ENCODE measurements around the gene C17orf78.
A peak's percentile ranks its signal among the peaks of the same experiment; 100 is the strongest.

C17orf78 gene

DNA sequence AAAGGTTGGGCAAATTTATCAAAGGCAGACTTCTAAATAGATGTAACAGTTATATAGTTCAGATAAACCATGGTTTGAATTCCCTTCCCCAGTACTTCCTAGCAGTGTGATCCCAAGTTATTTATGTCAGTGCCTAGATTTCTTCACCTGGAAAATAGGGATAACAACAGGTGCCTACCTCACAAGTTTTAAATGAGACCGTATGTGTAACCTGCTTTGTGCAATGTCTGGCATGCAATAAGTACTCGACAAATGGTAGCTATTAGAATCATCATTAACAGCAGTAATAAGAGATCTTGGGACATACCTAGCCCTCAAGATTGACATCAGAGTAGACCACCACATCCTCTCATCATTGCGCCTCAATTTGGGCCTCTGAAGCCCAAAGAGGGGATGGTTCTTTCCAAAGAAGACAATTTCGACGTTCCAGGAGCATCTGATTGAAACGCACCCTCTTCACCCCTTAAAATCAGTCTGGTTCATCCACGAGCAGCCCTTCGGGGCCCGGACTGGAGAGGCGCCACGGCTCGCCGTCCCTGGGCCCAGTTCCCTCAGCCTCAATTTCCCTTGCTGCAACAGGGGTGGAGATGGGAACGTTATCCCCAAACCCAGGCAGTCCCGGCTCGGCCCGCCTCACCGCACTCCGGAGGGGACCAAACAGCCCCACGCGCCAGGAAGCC, 30.3 kb downstream of the C17orf78 start (continued):
- TF ChIP-seq, protein P1, sequence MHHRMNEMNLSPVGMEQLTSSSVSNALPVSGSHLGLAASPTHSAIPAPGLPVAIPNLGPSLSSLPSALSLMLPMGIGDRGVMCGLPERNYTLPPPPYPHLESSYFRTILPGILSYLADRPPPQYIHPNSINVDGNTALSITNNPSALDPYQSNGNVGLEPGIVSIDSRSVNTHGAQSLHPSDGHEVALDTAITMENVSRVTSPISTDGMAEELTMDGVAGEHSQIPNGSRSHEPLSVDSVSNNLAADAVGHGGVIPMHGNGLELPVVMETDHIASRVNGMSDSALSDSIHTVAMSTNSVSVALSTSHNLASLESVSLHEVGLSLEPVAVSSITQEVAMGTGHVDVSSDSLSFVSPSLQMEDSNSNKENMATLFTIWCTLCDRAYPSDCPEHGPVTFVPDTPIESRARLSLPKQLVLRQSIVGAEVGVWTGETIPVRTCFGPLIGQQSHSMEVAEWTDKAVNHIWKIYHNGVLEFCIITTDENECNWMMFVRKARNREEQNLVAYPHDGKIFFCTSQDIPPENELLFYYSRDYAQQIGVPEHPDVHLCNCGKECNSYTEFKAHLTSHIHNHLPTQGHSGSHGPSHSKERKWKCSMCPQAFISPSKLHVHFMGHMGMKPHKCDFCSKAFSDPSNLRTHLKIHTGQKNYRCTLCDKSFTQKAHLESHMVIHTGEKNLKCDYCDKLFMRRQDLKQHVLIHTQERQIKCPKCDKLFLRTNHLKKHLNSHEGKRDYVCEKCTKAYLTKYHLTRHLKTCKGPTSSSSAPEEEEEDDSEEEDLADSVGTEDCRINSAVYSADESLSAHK (tag by site-specific recombination; IDR thresholded peaks at IDR 0.05), result no peak
- TF ChIP-seq, protein P2, sequence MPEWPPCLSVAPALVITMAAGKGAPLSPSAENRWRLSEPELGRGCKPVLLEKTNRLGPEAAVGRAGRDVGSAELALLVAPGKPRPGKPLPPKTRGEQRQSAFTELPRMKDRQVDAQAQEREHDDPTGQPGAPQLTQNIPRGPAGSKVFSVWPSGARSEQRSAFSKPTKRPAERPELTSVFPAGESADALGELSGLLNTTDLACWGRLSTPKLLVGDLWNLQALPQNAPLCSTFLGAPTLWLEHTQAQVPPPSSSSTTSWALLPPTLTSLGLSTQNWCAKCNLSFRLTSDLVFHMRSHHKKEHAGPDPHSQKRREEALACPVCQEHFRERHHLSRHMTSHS (tag by site-specific recombination; IDR thresholded peaks at IDR 0.05), result no peak
- TF ChIP-seq ZNF146 (tag by site-specific recombination; IDR thresholded peaks at IDR 0.05), result no peak
- peak; percentile 67 for TF ChIP-seq ZBTB20 (tag by site-specific recombination; IDR thresholded peaks at IDR 0.05)
- TF ChIP-seq, protein P3, sequence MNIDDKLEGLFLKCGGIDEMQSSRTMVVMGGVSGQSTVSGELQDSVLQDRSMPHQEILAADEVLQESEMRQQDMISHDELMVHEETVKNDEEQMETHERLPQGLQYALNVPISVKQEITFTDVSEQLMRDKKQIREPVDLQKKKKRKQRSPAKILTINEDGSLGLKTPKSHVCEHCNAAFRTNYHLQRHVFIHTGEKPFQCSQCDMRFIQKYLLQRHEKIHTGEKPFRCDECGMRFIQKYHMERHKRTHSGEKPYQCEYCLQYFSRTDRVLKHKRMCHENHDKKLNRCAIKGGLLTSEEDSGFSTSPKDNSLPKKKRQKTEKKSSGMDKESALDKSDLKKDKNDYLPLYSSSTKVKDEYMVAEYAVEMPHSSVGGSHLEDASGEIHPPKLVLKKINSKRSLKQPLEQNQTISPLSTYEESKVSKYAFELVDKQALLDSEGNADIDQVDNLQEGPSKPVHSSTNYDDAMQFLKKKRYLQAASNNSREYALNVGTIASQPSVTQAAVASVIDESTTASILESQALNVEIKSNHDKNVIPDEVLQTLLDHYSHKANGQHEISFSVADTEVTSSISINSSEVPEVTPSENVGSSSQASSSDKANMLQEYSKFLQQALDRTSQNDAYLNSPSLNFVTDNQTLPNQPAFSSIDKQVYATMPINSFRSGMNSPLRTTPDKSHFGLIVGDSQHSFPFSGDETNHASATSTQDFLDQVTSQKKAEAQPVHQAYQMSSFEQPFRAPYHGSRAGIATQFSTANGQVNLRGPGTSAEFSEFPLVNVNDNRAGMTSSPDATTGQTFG (tag by site-specific recombination; IDR thresholded peaks at IDR 0.05; ENCODE audit: borderline replicate concordance), result no peak
- TF ChIP-seq ZNF555 (tag by site-specific recombination; conservative IDR thresholded peaks at IDR 0.05), result no peak
- TF ChIP-seq KLF16 (tag by site-specific recombination; IDR thresholded peaks at IDR 0.05), result no peak; the same call in 1 of the 2 replicates
- TF ChIP-seq, protein P4, sequence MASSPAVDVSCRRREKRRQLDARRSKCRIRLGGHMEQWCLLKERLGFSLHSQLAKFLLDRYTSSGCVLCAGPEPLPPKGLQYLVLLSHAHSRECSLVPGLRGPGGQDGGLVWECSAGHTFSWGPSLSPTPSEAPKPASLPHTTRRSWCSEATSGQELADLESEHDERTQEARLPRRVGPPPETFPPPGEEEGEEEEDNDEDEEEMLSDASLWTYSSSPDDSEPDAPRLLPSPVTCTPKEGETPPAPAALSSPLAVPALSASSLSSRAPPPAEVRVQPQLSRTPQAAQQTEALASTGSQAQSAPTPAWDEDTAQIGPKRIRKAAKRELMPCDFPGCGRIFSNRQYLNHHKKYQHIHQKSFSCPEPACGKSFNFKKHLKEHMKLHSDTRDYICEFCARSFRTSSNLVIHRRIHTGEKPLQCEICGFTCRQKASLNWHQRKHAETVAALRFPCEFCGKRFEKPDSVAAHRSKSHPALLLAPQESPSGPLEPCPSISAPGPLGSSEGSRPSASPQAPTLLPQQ (tag by site-specific recombination; IDR thresholded peaks at IDR 0.05), result 0 out of 2 replicates have a peak, but pooled peaks have one; percentile 48
- no peak for TF ChIP-seq ZNF184 (tag by site-specific recombination; IDR thresholded peaks at IDR 0.05)
- no peak for TF ChIP-seq ZNF391 (tag by site-specific recombination; IDR thresholded peaks at IDR 0.05; ENCODE audit: borderline replicate concordance, low read depth)
- TF ChIP-seq ZNF529 (tag by site-specific recombination; IDR thresholded peaks at IDR 0.05; ENCODE audit: insufficient replicate concordance), result no peak
- no peak for TF ChIP-seq ZNF777 (tag by site-specific recombination; IDR thresholded peaks at IDR 0.05; ENCODE audit: borderline replicate concordance)
- TF ChIP-seq, protein P5, sequence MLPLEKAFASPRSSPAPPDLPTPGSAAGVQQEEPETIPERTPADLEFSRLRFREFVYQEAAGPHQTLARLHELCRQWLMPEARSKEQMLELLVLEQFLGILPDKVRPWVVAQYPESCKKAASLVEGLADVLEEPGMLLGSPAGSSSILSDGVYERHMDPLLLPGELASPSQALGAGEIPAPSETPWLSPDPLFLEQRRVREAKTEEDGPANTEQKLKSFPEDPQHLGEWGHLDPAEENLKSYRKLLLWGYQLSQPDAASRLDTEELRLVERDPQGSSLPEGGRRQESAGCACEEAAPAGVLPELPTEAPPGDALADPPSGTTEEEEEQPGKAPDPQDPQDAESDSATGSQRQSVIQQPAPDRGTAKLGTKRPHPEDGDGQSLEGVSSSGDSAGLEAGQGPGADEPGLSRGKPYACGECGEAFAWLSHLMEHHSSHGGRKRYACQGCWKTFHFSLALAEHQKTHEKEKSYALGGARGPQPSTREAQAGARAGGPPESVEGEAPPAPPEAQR (tag by site-specific recombination; IDR thresholded peaks at IDR 0.05), result no peak
- TF ChIP-seq TCF7L2 (IDR thresholded peaks at IDR 0.05; ENCODE audit: borderline replicate concordance, low read depth, low read length), result no peak
- TF ChIP-seq, protein P6, sequence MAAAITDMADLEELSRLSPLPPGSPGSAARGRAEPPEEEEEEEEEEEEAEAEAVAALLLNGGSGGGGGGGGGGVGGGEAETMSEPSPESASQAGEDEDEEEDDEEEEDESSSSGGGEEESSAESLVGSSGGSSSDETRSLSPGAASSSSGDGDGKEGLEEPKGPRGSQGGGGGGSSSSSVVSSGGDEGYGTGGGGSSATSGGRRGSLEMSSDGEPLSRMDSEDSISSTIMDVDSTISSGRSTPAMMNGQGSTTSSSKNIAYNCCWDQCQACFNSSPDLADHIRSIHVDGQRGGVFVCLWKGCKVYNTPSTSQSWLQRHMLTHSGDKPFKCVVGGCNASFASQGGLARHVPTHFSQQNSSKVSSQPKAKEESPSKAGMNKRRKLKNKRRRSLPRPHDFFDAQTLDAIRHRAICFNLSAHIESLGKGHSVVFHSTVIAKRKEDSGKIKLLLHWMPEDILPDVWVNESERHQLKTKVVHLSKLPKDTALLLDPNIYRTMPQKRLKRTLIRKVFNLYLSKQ (tag by site-specific recombination; IDR thresholded peaks at IDR 0.05; ENCODE audit: borderline replicate concordance), result no peak
- TF ChIP-seq EGR2 (tag by site-specific recombination; IDR thresholded peaks at IDR 0.05; ENCODE audit: low read depth), result no peak
- TF ChIP-seq MZF1 (tag by site-specific recombination; IDR thresholded peaks at IDR 0.05; ENCODE audit: borderline replicate concordance), result no peak
- no peak for TF ChIP-seq ZFP3 (tag by site-specific recombination; IDR thresholded peaks at IDR 0.05; ENCODE audit: low read depth)
- TF ChIP-seq ZNF2 (tag by site-specific recombination; IDR thresholded peaks at IDR 0.05), result peak; percentile 76; the same call in 1 of the 2 replicates
- no peak; the same call in 1 of the 2 replicates for TF ChIP-seq SP3 (tag by site-specific recombination; IDR thresholded peaks at IDR 0.05)
- no peak for TF ChIP-seq ZNF132 (tag by site-specific recombination; IDR thresholded peaks at IDR 0.05; ENCODE audit: borderline replicate concordance)
- no peak for TF ChIP-seq KLF1 (tag by site-specific recombination; IDR thresholded peaks at IDR 0.05)
- TF ChIP-seq ZNF19 (tag by site-specific recombination; IDR thresholded peaks at IDR 0.05; ENCODE audit: low read depth), result no peak
- TF ChIP-seq ZNF274 (IDR thresholded peaks at IDR 0.05; ENCODE audit: low read length), result no peak
- no peak for TF ChIP-seq ZNF274 (tag by site-specific recombination; IDR thresholded peaks at IDR 0.05; ENCODE audit: borderline replicate concordance)
- TF ChIP-seq KLF8 (tag by site-specific recombination; IDR thresholded peaks at IDR 0.05), result no peak
- TF ChIP-seq ZNF560 (tag by site-specific recombination; IDR thresholded peaks at IDR 0.05; ENCODE audit: borderline replicate concordance), result no peak
- no peak for TF ChIP-seq ZNF660 (tag by site-specific recombination; IDR thresholded peaks at IDR 0.05)
- TF ChIP-seq HOXC10 (CRISPR knock-in tag; IDR thresholded peaks at IDR 0.05), result no peak
- no peak for TF ChIP-seq IKZF3 (tag by site-specific recombination; IDR thresholded peaks at IDR 0.05)
- TF ChIP-seq ZNF658 (tag by site-specific recombination; IDR thresholded peaks at IDR 0.05), result no peak
